HEK293 (cell line): Measurements from ENCODE around the gene MTR.

Experiments used
- CTCF ChIP-seq: fragments of 450-650 bp; formaldehyde crosslinking; IDR thresholded peaks from 2 replicates; pipeline ENCODE4 v1.5.1; 2016; ENCODE audit warnings: missing biosample characterization, missing genetic modification characterization
- HIC1 ChIP-seq: fragments of 450-650 bp; formaldehyde crosslinking; IDR thresholded peaks from 2 replicates; pipeline ENCODE4 v1.5.1; 2016; ENCODE audit warnings: missing biosample characterization, missing genetic modification characterization
- REPIN1 ChIP-seq: fragments of 450-650 bp; formaldehyde crosslinking; IDR thresholded peaks from 2 replicates; pipeline ENCODE4 v1.5.1; 2017; ENCODE audit warnings: missing biosample characterization, missing genetic modification characterization, low read depth
- REST ChIP-seq: fragments of 450-650 bp; formaldehyde crosslinking; IDR thresholded peaks from 2 replicates; pipeline ENCODE4 v1.5.1; 2016; ENCODE audit warnings: missing biosample characterization, missing genetic modification characterization
- ZBTB1 ChIP-seq: fragments of 450-650 bp; formaldehyde crosslinking; IDR thresholded peaks from 2 replicates; pipeline ENCODE4 v1.5.1; 2016; ENCODE audit warnings: missing biosample characterization, missing genetic modification characterization
- ZFP3 ChIP-seq: fragments of 450-650 bp; formaldehyde crosslinking; IDR thresholded peaks from 2 replicates; pipeline ENCODE4 v1.5.1; 2016; ENCODE audit warnings: low read depth, missing biosample characterization, missing genetic modification characterization
- ZNF274 ChIP-seq, 2 experiments: fragments of 200-500 bp in 1 of 2; fragments of 450-650 bp in 1 of 2; sonication (Bioruptor generic) in 1 of 2; formaldehyde crosslinking in 1 of 2; IDR thresholded peaks; 2 replicates each; pipeline versions ENCODE4 v1.5.1 to v1.6.1; 2014 to 2016; ENCODE audit warnings: borderline replicate concordance in 1 of 2, inconsistent platforms in 1 of 2, low read length in 1 of 2, missing biosample characterization in 1 of 2, missing genetic modification characterization in 1 of 2
- ZNF426 ChIP-seq: fragments of 450-650 bp; formaldehyde crosslinking; IDR thresholded peaks from 2 replicates; pipeline ENCODE4 v1.5.1; 2017; ENCODE audit warnings: missing biosample characterization, missing genetic modification characterization, mild to moderate bottlenecking, inconsistent platforms, moderate library complexity
- ZNF549 ChIP-seq: fragments of 450-650 bp; IDR thresholded peaks from 2 replicates; pipeline ENCODE4 v1.5.1; 2018; ENCODE audit warnings: missing biosample characterization, missing genetic modification characterization, mild to moderate bottlenecking, inconsistent platforms, moderate library complexity

- TF ChIP-seq ZFP3 (tag by site-specific recombination) (no peak), CTCF (tag by site-specific recombination) (no peak), REST (tag by site-specific recombination) (no peak; the same call in 1 of the 2 replicates), ZBTB1 (tag by site-specific recombination) (peak; percentile 9; the same call in 1 of the 2 replicates), HIC1 (tag by site-specific recombination) (no peak), ZNF274 (IDR thresholded peaks at IDR 0.05; ENCODE audit: low read length) (no peak), ZNF274 (tag by site-specific recombination; IDR thresholded peaks at IDR 0.05; ENCODE audit: borderline replicate concordance) (no peak), ZNF426 (no peak), ZNF549 (no peak), REPIN1 (peak; percentile 77)
These were observed 482 bp upstream of the MTR start for GRCh38 chr1:236794585-236795034.
